ENCODE measurements around the gene ELMO3. TPM values are rescaled to one million over a fixed set of nuclear protein-coding genes. Genes with fewer than 3 reads are reported as not detected.

Gene ELMO3
- total and polyA plus RNA-seq, 2 donors (not counting 3 experiments of a cell fraction or from before 2014, with no cell fraction given): 3.9 to 5.7 TPM

DNA sequence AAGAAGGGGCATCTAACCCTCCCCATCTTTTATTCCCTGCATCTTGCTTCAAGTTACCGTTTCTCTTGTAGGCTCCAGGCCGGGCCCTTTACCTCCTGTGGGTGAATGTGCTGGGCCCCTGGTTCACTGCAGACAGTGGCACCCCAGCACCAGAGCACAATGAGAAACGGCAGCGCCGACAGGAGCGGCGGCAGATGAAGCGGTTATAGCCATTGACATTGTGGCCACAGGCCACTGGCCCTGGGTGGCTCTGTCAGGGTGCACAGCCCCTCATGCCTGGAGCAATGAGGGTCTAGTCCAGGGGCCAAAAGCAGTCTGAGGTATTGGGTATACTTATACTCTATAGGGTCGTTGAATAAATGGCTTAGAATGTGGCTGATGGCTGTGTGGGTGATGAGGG is 30.0 kb downstream of the ELMO3 start:
- peaks cover 10 to 45% of the 10 kb centered on the region in 2 experiments for H3K36me3 ChIP-seq (ENCODE audit: control insufficient read depth in 2 of 2, extremely low read depth in 1 of 2, insufficient read depth in 2 of 2, low read length in 2 of 2)
- no peak overlapping the region for H3K4me3 ChIP-seq (replicated peaks in 1 of 3; ENCODE audit: insufficient read depth in 1 of 3, low read depth in 1 of 3, low read length in 3 of 3)
- peaks cover 16% of the 10 kb centered on the region for H3K4me1 ChIP-seq (ENCODE audit: control insufficient read depth, extremely low read depth, insufficient read depth, low read length)
- H2AFZ ChIP-seq (ENCODE audit: low read depth, low read length): no peak overlapping the region
- H3K9me3 ChIP-seq (replicated peaks; ENCODE audit: control insufficient read depth, insufficient read depth, low read length): no peaks in the 10 kb centered on the region
- CTCF ChIA-PET: interaction anchor here (0.9 kb wide), 1 partner anchor 16 kb away, joined by 3 read pairs; no protein-coding TSS in a partner anchor
- BruUV-seq (replicated peaks): no TSS peak
- dilution Hi-C loops (cut with MboI; ENCODE audit: extremely low pct_ligation_motif_present, low sequenced_read_pairs): no loop called here
- TF ChIP-seq MYC (IDR thresholded peaks at IDR 0.05; ENCODE audit: low read depth, low read length): no peak
- no peak for TF ChIP-seq EZH2 (IDR thresholded peaks at IDR 0.05; ENCODE audit: borderline replicate concordance, low read depth, low read length, severe bottlenecking)
- no peak for TF ChIP-seq FOS (IDR thresholded peaks at IDR 0.05; ENCODE audit: borderline replicate concordance, insufficient read depth, low read length)
- no peak for TF ChIP-seq JUN (IDR thresholded peaks at IDR 0.05; ENCODE audit: borderline replicate concordance, insufficient read depth, insufficient read length, low read depth)
- TF ChIP-seq, protein P1, sequence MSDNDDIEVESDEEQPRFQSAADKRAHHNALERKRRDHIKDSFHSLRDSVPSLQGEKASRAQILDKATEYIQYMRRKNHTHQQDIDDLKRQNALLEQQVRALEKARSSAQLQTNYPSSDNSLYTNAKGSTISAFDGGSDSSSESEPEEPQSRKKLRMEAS (IDR thresholded peaks at IDR 0.05; ENCODE audit: insufficient read depth, insufficient read length): no peak
- TF ChIP-seq POLR2AphosphoS5 (IDR thresholded peaks at IDR 0.05; ENCODE audit: insufficient read depth, low read depth, low read length): no peak
- no peak for TF ChIP-seq GATA2 (IDR thresholded peaks at IDR 0.05; ENCODE audit: insufficient read depth, insufficient read length, low read depth, low read length)
- no peak for TF ChIP-seq POLR2A (IDR thresholded peaks at IDR 0.05; ENCODE audit: low read depth, low read length)
- no peak for TF ChIP-seq CTCF (IDR thresholded peaks at IDR 0.05; ENCODE audit: extremely low read depth in 1 of 2, insufficient read depth in 1 of 2, low read depth in 1 of 2, low read length in 2 of 2)
- no peak overlapping the region for H3K9ac ChIP-seq (replicated peaks; ENCODE audit: extremely low read depth, insufficient read depth, low read length)
- DNase-seq (ENCODE audit: low read depth, low spot score) (no peak), FAIRE-seq (no peak)
- intact Hi-C loops (cut with micrococcal nuclease): loop anchor here (5.0 kb wide), 1 partner anchor 37 kb away; the partner anchor contains the start of genes E2F4 and EXOC3L1
- no peaks in the 10 kb centered on the region for H3K9me1 ChIP-seq (replicated peaks; ENCODE audit: control insufficient read depth, extremely low read depth, insufficient read depth, low read length)
- H3K4me2 ChIP-seq (ENCODE audit: insufficient read depth, low read length): no peak overlapping the region
- H4K20me1 ChIP-seq (replicated peaks; ENCODE audit: control insufficient read depth, extremely low read depth, insufficient read depth, low read length): no peaks in the 10 kb centered on the region
- H3K79me2 ChIP-seq (ENCODE audit: control insufficient read depth, insufficient read depth, low read length): peaks cover 11% of the 10 kb centered on the region
- no peaks in the 10 kb centered on the region for H3K27me3 ChIP-seq (ENCODE audit: control insufficient read depth in 2 of 2, insufficient read depth in 2 of 2, low read length in 2 of 2)
- POLR2A ChIA-PET: interaction anchor here (0.5 kb wide), 1 partner anchor 64 kb away, joined by 5 read pairs; the partner anchor contains the start of gene HSF4
- no peak overlapping the region for H3K27ac ChIP-seq (ENCODE audit: insufficient read depth, low read depth, low read length)

Data from endothelial cell of umbilical vein (primary cell).